HEK293 (cell line): ENCODE measurements around the gene KLRB1.

Experiments
- CTCF ChIA-PET: fragments of 350-600 bp; formaldehyde crosslinking; extraction: SDS; loops from one replicate; lab custom pipeline; 2021; ENCODE audit warnings: antibody characterized with exemption; lab: Yijun Ruan, JAX
- POLR2A ChIA-PET: fragments of 300-600 bp; formaldehyde crosslinking; extraction: SDS; loops from one replicate; lab custom pipeline; 2020; ENCODE audit warnings: antibody characterized with exemption, inconsistent platforms; lab: Yijun Ruan, JAX
- H3K27ac ChIP-seq: fragments of 200-500 bp; sonication (Bioruptor generic); 2 replicates; pipeline ENCODE4 v1.5.1; 2014; ENCODE audit warnings: low read depth, low read length, control low read depth, inconsistent platforms; ENCODE audit errors: extremely low read depth
- H3K36me3 ChIP-seq, 2 experiments: fragments of 200-500 bp in 1 of 2; sonication (Bioruptor generic) in 1 of 2; 1 replicate in 1 of 2; 2 replicates in 1 of 2; pipeline ENCODE4 v1.5.1; 2014 to 2017; ENCODE audit warnings: inconsistent platforms in 2 of 2, low read length in 2 of 2; ENCODE audit not compliant: control insufficient read depth in 2 of 2, insufficient read depth in 1 of 2
- H3K4me1 ChIP-seq: fragments of 200-500 bp; sonication (Bioruptor generic); 2 replicates; pipeline ENCODE4 v1.5.1; 2014; ENCODE audit warnings: mild to moderate bottlenecking, low read length, inconsistent platforms; ENCODE audit not compliant: control insufficient read depth, insufficient read depth
- H3K4me3 ChIP-seq: 2 replicates; pipeline ENCODE4 v1.5.1; 2011; ENCODE audit warnings: low read depth, mild to moderate bottlenecking, control low read depth, low read length, moderate library complexity
- H3K9me3 ChIP-seq: fragments of 200-500 bp; sonication (Bioruptor generic); 2 replicates; pipeline ENCODE4 v1.5.1; 2014; ENCODE audit warnings: low read depth, low read length, inconsistent platforms; ENCODE audit not compliant: control insufficient read depth, insufficient read depth
- ATF2 ChIP-seq: fragments of 450-650 bp; formaldehyde crosslinking; IDR thresholded peaks from 2 replicates; pipeline ENCODE4 v1.5.1; 2016; ENCODE audit warnings: missing biosample characterization, missing genetic modification characterization, low read depth
- MYNN ChIP-seq: fragments of 450-650 bp; formaldehyde crosslinking; IDR thresholded peaks from 2 replicates; pipeline ENCODE4 v1.5.1; 2016; ENCODE audit warnings: missing biosample characterization, missing genetic modification characterization, borderline replicate concordance
- PRDM4 ChIP-seq: fragments of 450-650 bp; formaldehyde crosslinking; IDR thresholded peaks from 2 replicates; pipeline ENCODE4 v1.5.1; 2017; ENCODE audit warnings: missing biosample characterization, missing genetic modification characterization
- TCF7L2 ChIP-seq: IDR thresholded peaks from 2 replicates; pipeline ENCODE4 v1.6.1; 2011; ENCODE audit warnings: low read depth, mild to moderate bottlenecking, inconsistent platforms, low read length, moderate library complexity, borderline replicate concordance
- ZBTB7A ChIP-seq: fragments of 450-650 bp; formaldehyde crosslinking; IDR thresholded peaks from 2 replicates; pipeline ENCODE4 v1.5.1; 2016; ENCODE audit warnings: low read depth, missing biosample characterization, missing genetic modification characterization
- ZIC2 ChIP-seq: fragments of 450-650 bp; formaldehyde crosslinking; IDR thresholded peaks from 2 replicates; pipeline ENCODE4 v1.5.1; 2016; ENCODE audit warnings: missing biosample characterization, missing genetic modification characterization
- ZNF132 ChIP-seq: fragments of 450-650 bp; formaldehyde crosslinking; IDR thresholded peaks from 2 replicates; pipeline ENCODE4 v1.5.1; 2017; ENCODE audit warnings: missing biosample characterization, missing genetic modification characterization, borderline replicate concordance
- ZNF155 ChIP-seq: fragments of 450-650 bp; formaldehyde crosslinking; IDR thresholded peaks from 2 replicates; pipeline ENCODE4 v1.5.1; 2016; ENCODE audit warnings: missing biosample characterization, missing genetic modification characterization
- ZNF239 ChIP-seq: fragments of 450-650 bp; formaldehyde crosslinking; IDR thresholded peaks from 2 replicates; pipeline ENCODE4 v1.5.1; 2016; ENCODE audit warnings: missing biosample characterization, missing genetic modification characterization
- ZNF266 ChIP-seq: fragments of 450-650 bp; formaldehyde crosslinking; IDR thresholded peaks from 2 replicates; pipeline ENCODE4 v1.5.1; 2016; ENCODE audit warnings: missing biosample characterization, missing genetic modification characterization, low read depth
- ZNF350 ChIP-seq: fragments of 450-650 bp; formaldehyde crosslinking; IDR thresholded peaks from 2 replicates; pipeline ENCODE4 v1.5.0; 2017; ENCODE audit warnings: missing biosample characterization, mild to moderate bottlenecking, missing genetic modification characterization
- ZNF394 ChIP-seq: fragments of 450-650 bp; formaldehyde crosslinking; IDR thresholded peaks from 2 replicates; pipeline ENCODE4 v1.5.1; 2016; ENCODE audit warnings: missing biosample characterization, missing genetic modification characterization, mild to moderate bottlenecking, moderate library complexity, borderline replicate concordance
- ZNF416 ChIP-seq: fragments of 450-650 bp; formaldehyde crosslinking; IDR thresholded peaks from 2 replicates; pipeline ENCODE4 v1.5.1; 2016; ENCODE audit warnings: missing biosample characterization, missing genetic modification characterization
- ZNF433 ChIP-seq: fragments of 450-650 bp; formaldehyde crosslinking; IDR thresholded peaks from 2 replicates; pipeline ENCODE4 v1.5.1; 2016; ENCODE audit warnings: missing biosample characterization, missing genetic modification characterization, low read depth
- ZNF529 ChIP-seq: fragments of 450-650 bp; formaldehyde crosslinking; IDR thresholded peaks from 2 replicates; pipeline ENCODE4 v1.5.1; 2017; ENCODE audit warnings: missing genetic modification characterization, missing biosample characterization; ENCODE audit not compliant: insufficient replicate concordance
- ZNF621 ChIP-seq: fragments of 450-650 bp; formaldehyde crosslinking; IDR thresholded peaks from 2 replicates; pipeline ENCODE4 v1.5.1; 2017; ENCODE audit warnings: missing biosample characterization, missing genetic modification characterization
- ZNF645 ChIP-seq: fragments of 450-650 bp; formaldehyde crosslinking; IDR thresholded peaks from 2 replicates; pipeline ENCODE4; 2016; ENCODE audit warnings: missing biosample characterization, missing genetic modification characterization
- ZNF692 ChIP-seq: fragments of 450-650 bp; formaldehyde crosslinking; IDR thresholded peaks from 2 replicates; pipeline ENCODE4 v1.5.1; 2016; ENCODE audit warnings: missing biosample characterization, missing genetic modification characterization
- ZSCAN16 ChIP-seq: fragments of 450-650 bp; formaldehyde crosslinking; IDR thresholded peaks from 2 replicates; pipeline ENCODE4 v1.5.1; 2016; ENCODE audit warnings: missing biosample characterization, missing genetic modification characterization
- ZXDB ChIP-seq: fragments of 450-650 bp; formaldehyde crosslinking; IDR thresholded peaks from 2 replicates; pipeline ENCODE4 v1.5.1; 2016; ENCODE audit warnings: missing biosample characterization, missing genetic modification characterization

KLRB1 gene

GRCh38 chr12:9626291-9626690 is 18.6 kb upstream of the KLRB1 start:
- Histone ChIP-seq H3K4me3 (no peak overlapping the region), H3K27ac (no peak overlapping the region), H3K4me1 (no peaks in the 10 kb centered on the region), H3K9me3 (no peaks in the 10 kb centered on the region), H3K36me3 (no peaks in the 10 kb centered on the region)
- TF ChIP-seq ZIC2 (tag by site-specific recombination): no peak
- no peak for TF ChIP-seq ZNF529 (tag by site-specific recombination)
- TF ChIP-seq ZNF266 (tag by site-specific recombination): no peak
- TF ChIP-seq ATF2: no peak
- no peak for TF ChIP-seq ZNF621 (tag by site-specific recombination)
- TF ChIP-seq ZXDB: no peak
- no peak for TF ChIP-seq MYNN (tag by site-specific recombination)
- no peak for TF ChIP-seq ZSCAN16 (tag by site-specific recombination)
- no peak for TF ChIP-seq ZNF132 (tag by site-specific recombination)
- TF ChIP-seq ZNF433 (tag by site-specific recombination): no peak
- no peak for TF ChIP-seq ZNF692 (tag by site-specific recombination)
- TF ChIP-seq ZNF645 (tag by site-specific recombination): no peak
- no peak for TF ChIP-seq ZNF239 (tag by site-specific recombination)
- TF ChIP-seq ZNF350 (tag by site-specific recombination): no peak
- no peak for TF ChIP-seq ZNF394
- TF ChIP-seq ZBTB7A (tag by site-specific recombination): no peak
- no peak for TF ChIP-seq PRDM4
- no peak for TF ChIP-seq ZNF416 (tag by site-specific recombination)
- TF ChIP-seq TCF7L2: no peak
- no peak for TF ChIP-seq ZNF155
- ChIA-PET CTCF (no interaction called here), POLR2A (no interaction called here)

- Histone ChIP-seq H3K4me3 (no peak overlapping the region), H3K4me1 (no peaks in the 10 kb centered on the region), H3K36me3 (no peaks in the 10 kb centered on the region), H3K27ac (no peak overlapping the region), H3K9me3 (no peaks in the 10 kb centered on the region)
- POLR2A ChIA-PET: no interaction called here
- CTCF ChIA-PET: interaction anchor here (0.6 to 1.2 kb wide), 3 partner anchors 10 to 97 kb away, joined by 3 read pairs; no protein-coding TSS in a partner anchor
- no peak for TF ChIP-seq PRDM4
Observed at GRCh38 chr12:9625019-9625418, 17.3 kb upstream of the KLRB1 start.
